HuH-7 (cell line): ENCODE data around the gene CTIF.
A peak's percentile ranks its signal among the peaks of the same experiment; 100 is the strongest.

Source experiments
- DNase-seq: peaks from one replicate; pipeline ENCODE4 v3.0.0; 2011; ENCODE audit warnings: low spot score

Gene CTIF

DNA sequence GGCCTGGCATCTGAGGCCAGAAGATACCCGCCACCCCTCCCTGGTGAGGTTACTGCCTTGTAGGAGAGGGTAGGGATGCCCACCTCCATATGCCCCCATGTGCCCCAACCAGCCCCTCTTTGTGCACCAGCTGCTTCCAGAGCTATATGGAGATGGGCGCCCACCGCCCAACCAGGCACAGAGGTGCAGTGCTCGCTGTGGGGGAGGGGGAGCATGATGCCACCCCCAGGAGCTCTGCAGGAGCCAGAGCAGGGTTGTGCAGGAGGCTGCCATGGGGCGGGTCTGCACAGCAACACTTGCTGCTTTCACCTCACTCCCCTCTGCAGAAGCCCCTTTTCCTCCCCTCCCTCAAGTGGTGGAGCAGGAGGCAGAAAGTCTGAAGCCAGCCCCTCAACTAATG lies 237.3 kb downstream of the CTIF start:
- no peak for DNase-seq

DNA sequence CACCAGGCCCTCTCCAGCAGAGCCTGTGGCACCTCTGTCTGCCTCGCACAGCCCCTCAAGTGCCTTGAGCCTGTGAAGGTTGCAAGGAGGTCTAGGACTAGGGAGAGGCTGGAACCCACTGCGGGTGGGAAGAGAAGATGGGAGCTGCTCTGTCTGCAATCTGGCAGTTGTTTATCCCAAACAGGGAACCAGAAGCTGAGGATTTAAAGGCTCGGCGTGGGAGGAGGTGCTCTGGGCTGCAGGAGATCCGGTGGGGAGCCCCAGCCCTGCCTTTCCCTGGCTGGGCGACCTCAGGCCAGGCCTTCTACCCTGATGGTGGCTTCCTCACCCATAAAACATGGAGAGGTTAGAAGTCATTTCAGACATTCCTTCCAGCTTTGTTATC lies 237.8 kb downstream of the CTIF start:
- DNase-seq, result no peak

DNA sequence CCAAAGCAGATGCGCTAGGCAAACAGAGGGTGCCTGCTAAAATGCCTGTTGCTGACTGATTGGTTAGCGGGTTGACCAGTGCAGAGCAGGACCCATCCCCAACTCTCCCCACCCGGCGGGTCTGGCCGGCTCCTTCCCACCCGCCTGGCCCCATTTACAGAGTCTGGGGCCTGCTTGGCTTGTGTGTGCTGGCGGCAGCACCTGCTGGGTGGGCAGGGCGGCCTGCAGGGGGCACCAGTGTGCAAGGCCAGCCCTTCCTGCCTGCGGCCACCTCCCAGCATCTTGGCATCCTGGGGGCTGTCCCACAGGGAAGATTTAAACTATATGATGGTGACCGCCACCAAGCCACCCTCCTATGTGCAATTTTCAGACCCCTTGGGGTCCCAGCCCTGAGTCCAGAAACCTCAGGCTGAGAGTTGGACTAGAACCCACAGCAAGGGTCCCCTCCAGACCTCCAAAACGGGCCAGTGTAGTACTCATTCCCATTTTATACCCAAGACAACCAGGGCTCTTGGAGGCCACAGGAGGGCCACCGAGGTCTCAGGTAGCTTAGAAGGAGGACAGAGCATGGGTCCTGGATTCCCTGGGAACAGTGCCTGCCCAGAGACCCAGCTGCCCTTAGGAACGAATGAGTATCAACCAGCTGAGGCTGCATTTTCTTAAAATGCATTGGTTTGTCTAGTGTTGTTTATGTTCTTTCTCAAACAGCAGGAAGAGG lies 238.4 kb downstream of the CTIF start:
- peak; percentile 88 for DNase-seq

DNA sequence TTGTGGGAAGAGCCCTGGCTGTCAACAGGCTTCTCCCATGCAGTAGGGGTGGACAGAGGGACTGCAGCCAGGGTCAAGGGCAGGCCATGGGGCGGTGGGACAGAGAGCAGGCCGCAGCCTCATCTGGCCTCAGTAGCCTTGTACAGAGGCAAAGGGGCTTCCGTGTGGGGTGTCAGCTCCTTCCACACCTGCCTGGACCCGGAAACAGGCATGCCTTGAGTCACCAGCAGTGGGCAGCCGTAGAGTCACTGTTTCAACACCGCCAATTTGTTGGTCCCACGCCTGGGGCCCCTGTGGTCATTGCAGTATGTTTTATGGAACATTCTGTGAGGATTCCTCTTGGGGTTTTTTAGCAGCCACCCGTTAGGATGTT lies 238.9 kb downstream of the CTIF start:
- DNase-seq, result no peak

- DNase-seq, result no peak
These were observed 239.6 kb downstream of the CTIF start for GRCh38 chr18:48778344-48779011.

DNA sequence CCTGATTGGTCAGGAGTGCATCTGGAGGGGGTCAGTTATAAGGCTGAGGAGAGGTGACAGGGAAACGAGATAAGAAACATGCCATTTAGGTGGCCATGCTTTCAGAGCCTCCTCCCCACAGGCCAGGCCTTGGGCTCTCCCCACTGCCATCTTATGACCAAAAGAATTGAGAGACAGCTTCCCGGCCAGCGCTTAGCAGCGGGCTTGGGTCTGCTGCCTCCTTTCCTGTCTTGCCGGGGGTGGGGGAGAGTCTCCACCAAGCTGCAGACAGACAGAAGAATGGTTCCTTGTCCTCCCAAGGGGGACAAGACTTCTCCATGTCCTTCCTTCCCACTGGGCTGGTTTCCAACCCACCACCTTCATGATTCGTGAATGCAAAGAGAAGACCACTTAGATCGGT lies 240.6 kb downstream of the CTIF start:
- DNase-seq, result no peak

GRCh38 chr18:48780201-48780912 lies 241.5 kb downstream of the CTIF start:
- DNase-seq, result peak; percentile 53

GRCh38 chr18:48780913-48781162 lies 242.0 kb downstream of the CTIF start:
- DNase-seq, result no peak

GRCh38 chr18:48781163-48781987 lies 242.5 kb downstream of the CTIF start:
- peak; percentile 75 for DNase-seq

DNA sequence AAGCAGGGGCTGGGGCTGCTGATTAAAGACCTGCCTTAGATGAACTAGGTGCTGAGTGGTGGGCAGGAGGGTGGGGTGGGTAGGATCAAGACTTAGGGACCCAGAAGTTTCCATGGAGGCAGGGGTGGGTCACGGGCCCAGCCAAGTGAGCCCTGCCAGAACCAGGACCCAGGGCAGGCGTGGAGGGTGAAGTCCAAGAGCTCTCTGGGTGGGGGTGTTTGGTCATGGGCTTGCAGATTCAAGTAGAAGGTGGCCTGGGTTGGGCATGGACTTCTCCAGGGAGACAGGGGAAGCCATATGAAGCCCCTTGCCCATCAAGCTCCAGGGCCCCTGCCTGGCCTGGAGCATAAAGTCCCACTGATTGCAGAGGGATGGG lies 243.1 kb downstream of the CTIF start:
- no peak for DNase-seq

GRCh38 chr18:48782381-48782861 lies 243.6 kb downstream of the CTIF start:
- no peak for DNase-seq

DNA sequence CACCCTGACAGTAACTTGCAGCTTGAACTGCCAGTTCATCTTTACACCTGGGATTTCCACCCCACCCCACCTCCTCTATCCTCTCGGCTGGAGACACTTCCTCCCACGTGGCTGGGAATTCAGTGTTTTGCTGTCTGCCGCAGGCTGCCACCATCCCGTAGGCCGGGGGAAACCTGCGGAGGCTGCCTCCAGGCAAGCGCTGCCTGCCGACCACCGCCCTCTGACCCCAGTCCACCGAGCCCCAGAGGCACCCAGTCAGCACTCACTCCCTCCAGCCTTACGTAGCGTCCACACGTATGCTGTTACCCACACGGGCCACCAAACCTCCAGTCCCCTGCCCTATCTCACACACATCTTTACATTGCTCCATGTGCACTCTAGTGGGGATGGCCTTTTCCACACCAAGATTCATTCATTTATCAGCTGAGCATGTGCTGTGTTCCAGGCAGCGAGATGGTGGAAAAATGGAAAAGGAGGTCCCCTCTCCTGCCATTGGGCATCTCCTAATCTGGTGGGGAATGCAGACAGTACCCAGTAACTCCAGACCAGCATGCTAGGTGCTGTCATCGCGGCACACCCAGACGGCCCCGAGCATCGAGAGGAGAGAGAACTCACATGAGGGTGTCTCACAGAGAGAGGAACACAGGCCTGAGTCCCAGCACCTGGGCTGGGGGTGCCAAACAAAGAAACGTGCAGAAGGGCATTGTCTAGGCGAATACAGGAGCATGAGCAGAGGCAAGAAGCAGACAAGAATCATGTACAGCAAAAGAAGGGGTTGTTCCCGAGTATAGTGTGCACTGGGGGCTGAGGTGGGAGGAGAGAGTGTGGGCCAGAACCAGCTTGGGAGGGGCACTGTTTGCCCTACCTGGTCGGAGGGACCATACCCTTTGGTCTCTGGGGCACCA lies 245.0 kb downstream of the CTIF start:
- no peak for DNase-seq

GRCh38 chr18:48784656-48785055 lies 245.8 kb downstream of the CTIF start:
- no peak for DNase-seq

- no peak for DNase-seq
These were observed 246.3 kb downstream of the CTIF start for GRCh38 chr18:48785091-48785614.

DNA sequence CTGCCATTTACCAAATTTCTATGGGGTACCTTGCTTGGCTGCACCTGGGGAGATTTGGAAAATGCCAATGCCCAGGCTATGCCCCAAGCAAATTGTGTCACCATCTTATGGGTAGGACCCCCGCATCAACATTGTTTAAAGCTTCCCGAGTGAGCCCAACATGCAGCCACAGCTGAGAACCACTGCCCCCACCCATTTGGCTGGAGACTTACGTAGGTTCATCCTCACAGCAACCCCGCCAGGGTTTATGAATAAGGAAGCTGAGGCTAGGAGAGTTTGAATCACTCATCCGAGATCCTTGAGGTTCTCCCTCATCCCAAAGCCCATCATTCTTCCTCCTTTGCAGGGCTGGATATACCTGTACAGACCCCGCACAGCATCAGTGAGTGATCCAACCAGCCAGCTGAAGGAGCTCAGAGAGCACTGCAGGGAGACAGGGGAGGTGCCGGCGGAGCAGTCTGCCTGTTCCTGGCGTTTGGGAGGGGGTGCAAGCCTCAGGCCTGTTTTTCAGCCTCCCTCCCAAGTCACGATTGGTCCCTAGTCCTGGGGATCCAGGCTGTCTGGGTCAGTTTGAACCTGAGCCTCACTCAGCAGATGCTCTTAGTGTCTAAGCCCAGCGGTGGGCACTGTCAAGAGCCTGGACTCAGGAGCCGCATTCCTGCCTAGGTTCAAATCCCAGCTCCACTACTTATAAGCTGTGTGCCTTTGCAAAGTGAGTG lies 247.1 kb downstream of the CTIF start:
- DNase-seq, result no peak

DNA sequence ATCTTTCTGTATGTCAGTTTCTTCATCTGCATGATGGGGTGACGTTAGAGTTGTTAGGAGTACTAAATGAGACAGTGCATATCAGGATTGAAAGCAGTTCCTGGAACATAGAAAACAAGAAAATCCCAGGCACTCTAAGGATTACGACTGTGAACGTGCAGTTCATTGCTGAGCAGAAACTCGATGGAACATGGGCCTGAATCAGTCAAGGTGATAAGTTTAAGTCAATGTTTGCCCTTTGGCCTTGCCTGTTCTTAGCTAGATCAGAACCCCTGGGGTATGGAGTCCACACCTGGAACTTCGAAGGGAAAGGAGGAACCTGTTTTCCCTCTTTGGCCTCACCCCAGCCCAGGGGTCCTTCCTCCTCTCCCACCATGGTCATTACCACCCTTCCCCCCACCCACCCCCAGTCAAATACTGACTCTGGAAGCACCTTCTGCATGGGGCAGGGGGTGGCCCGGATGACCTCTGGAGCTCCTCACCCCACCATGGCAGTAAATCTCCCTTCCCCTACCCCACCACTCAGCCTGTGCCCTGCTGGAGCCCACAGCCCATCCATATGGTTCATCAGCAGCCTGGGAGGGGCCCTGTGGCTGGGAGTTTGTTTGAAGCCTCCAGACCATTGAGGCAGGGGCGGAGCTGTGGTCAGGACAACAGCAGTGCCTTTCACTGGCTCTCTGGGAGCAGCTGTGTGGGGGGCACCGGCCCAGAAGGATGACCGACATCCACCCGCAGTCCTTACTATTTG lies 247.8 kb downstream of the CTIF start:
- DNase-seq, result no peak

GRCh38 chr18:48787203-48788151 lies 248.6 kb downstream of the CTIF start:
- DNase-seq, result no peak

- DNase-seq, result no peak
These were observed 249.5 kb downstream of the CTIF start for GRCh38 chr18:48788373-48788772.
